K562 (cell line): Measurements from ENCODE around the gene GPR108. TPM values are rescaled to one million over a fixed set of nuclear protein-coding genes. Genes with fewer than 3 reads are reported as not detected.

Source experiments
- ATAC-seq: fragments of 200-7000 bp; cut with Tn5 transposase; 3 replicates; pipeline ENCODE4 v1.9.1; 2020; ENCODE audit warnings: moderate library complexity
- BruUV-seq: library from RNA; stranded (reverse); fragments of 400-500 nt; replicated peaks from 2 replicates; lab custom pipeline; 2021; lab: Mats Ljungman, UMichigan
- CTCF ChIA-PET: fragments of 300-600 bp; formaldehyde crosslinking; extraction: SDS; loops from one replicate; lab custom pipeline; 2021; ENCODE audit warnings: low intra/inter-chr PET ratio; lab: Yijun Ruan, JAX
- POLR2A ChIA-PET: fragments of 300-600, 350-650 bp; sonication (Branson Sonifier 250); formaldehyde crosslinking; extraction: SDS; loops from one replicate; lab custom pipeline; 2021; ENCODE audit warnings: antibody characterized with exemption, inconsistent platforms; lab: Yijun Ruan, JAX
- DNase-seq, 4 experiments: peaks; one replicate each; pipeline versions ENCODE4 v3.0.0 to v3.0.0-alpha.2; 2011 to 2018; ENCODE audit warnings: low spot score in 3 of 4, mixed read lengths in 3 of 4; ENCODE audit errors: extremely low read depth in 1 of 4
- FAIRE-seq: peaks from 2 replicates; lab custom pipeline; 2011; peaks lifted over from hg19 to GRCh38; lab: Jason Lieb, UNC
- H2AFZ ChIP-seq: 2 replicates; pipeline ENCODE4 v1.6.0; 2011; ENCODE audit warnings: low read depth, low read length, control low read depth, inconsistent platforms
- H3K27ac ChIP-seq: fragments of 200-600 bp; 3 replicates; pipeline ENCODE4 v1.8.0; 2011; ENCODE audit warnings: low read depth, mild to moderate bottlenecking, control low read depth, inconsistent platforms, low read length, moderate library complexity, mixed read lengths; ENCODE audit errors: extremely low read depth
- H3K27me3 ChIP-seq, 2 experiments: fragments of 300-600 bp in 1 of 2; 2 replicates in 1 of 2; 3 replicates in 1 of 2; pipeline versions ENCODE4 v1.6.0 to v1.8.0; 2011; ENCODE audit warnings: inconsistent platforms in 2 of 2, low read length in 2 of 2, mild to moderate bottlenecking in 1 of 2, mixed read lengths in 1 of 2, moderate library complexity in 1 of 2; ENCODE audit not compliant: control insufficient read depth in 2 of 2, insufficient read depth in 2 of 2
- H3K36me3 ChIP-seq: fragments of 300-600 bp; 3 replicates; pipeline ENCODE4 v1.8.0; 2011; ENCODE audit warnings: mild to moderate bottlenecking, low read length, inconsistent platforms; ENCODE audit not compliant: control insufficient read depth, insufficient read depth
- H3K4me1 ChIP-seq, 2 experiments: fragments of 200-600 bp in 1 of 2; replicated peaks in 1 of 2; 2 replicates in 1 of 2; 3 replicates in 1 of 2; pipeline versions ENCODE4 v1.5.1 to v1.8.0; 2011; ENCODE audit warnings: inconsistent platforms in 2 of 2, low read length in 2 of 2, mild to moderate bottlenecking in 1 of 2, mixed read lengths in 1 of 2, moderate library complexity in 1 of 2; ENCODE audit not compliant: control insufficient read depth in 2 of 2, insufficient read depth in 2 of 2
- H3K4me2 ChIP-seq: 2 replicates; pipeline ENCODE4 v1.6.1; 2011; ENCODE audit warnings: low read length, control low read depth, inconsistent platforms, mixed read lengths; ENCODE audit not compliant: insufficient read depth
- H3K4me3 ChIP-seq: fragments of 200-600 bp; sonication (generic), shearing (Covaris generic); 2 replicates; pipeline ENCODE4 v1.5.1; 2016; ENCODE audit warnings: control low read depth, inconsistent platforms
- H3K79me2 ChIP-seq: fragments of 200-600 bp; 3 replicates; pipeline ENCODE4 v1.8.0; 2011; ENCODE audit warnings: low read length, inconsistent platforms; ENCODE audit not compliant: control insufficient read depth, insufficient read depth
- H3K9ac ChIP-seq, 2 experiments: 2 replicates each; pipeline versions ENCODE4 v1.6.0 to v1.6.1; 2011; ENCODE audit warnings: low read depth in 2 of 2, low read length in 2 of 2, control low read depth in 1 of 2, inconsistent platforms in 1 of 2, mild to moderate bottlenecking in 1 of 2, mixed read lengths in 1 of 2; ENCODE audit not compliant: insufficient read depth in 1 of 2
- H3K9me1 ChIP-seq: one replicate; pipeline ENCODE4 v1.6.0; 2011; ENCODE audit warnings: inconsistent platforms, mild to moderate bottlenecking, low read length, moderate library complexity; ENCODE audit not compliant: control insufficient read depth, insufficient read depth
- H3K9me3 ChIP-seq: replicated peaks from 2 replicates; pipeline ENCODE4 v1.5.1; 2011; ENCODE audit warnings: low read depth, low read length, inconsistent platforms; ENCODE audit not compliant: control insufficient read depth, insufficient read depth
- H4K20me1 ChIP-seq: replicated peaks from 2 replicates; pipeline ENCODE4 v1.6.1; 2011; ENCODE audit warnings: low read length, inconsistent platforms, mixed read lengths; ENCODE audit not compliant: control insufficient read depth, insufficient read depth
- HDGF ChIP-seq: fragments of 450-650 bp; IDR thresholded peaks from 2 replicates; pipeline ENCODE4 v1.6.1; 2016
- MNT ChIP-seq, 2 experiments: fragments of 450-650 bp; conservative IDR thresholded peaks; 2 replicates each; pipeline ENCODE4 v1.6.1; 2017; ENCODE audit warnings: mild to moderate bottlenecking in 2 of 2, moderate library complexity in 2 of 2
- MTA1 ChIP-seq: fragments of 450-650 bp; IDR thresholded peaks from 2 replicates; pipeline ENCODE4 v1.6.1; 2017; ENCODE audit warnings: borderline replicate concordance
- SRSF7 ChIP-seq: fragments of 200-400 bp; formaldehyde crosslinking; optimal IDR thresholded peaks from 2 replicates; pipeline ENCODE3; 2017; ENCODE audit warnings: mild to moderate bottlenecking, low read depth, low read length
- ZBTB33 ChIP-seq: sonication (generic); formaldehyde crosslinking; IDR thresholded peaks from 2 replicates; pipeline ENCODE4 v1.8.1; 2023; ENCODE audit warnings: mild to moderate bottlenecking, missing genetic modification reagents
- ZBTB40 ChIP-seq, 2 experiments: fragments of 450-650 bp in 1 of 2; sonication (generic) in 1 of 2; formaldehyde crosslinking in 1 of 2; IDR thresholded peaks; 2 replicates each; pipeline versions ENCODE4 v1.7.1 to v1.9.0; 2016 to 2022; ENCODE audit warnings: inconsistent platforms in 1 of 2, mild to moderate bottlenecking in 1 of 2, missing genetic modification reagents in 1 of 2
- ZFX ChIP-seq: sonication (generic); formaldehyde crosslinking; IDR thresholded peaks from 2 replicates; pipeline ENCODE4 v1.8.0; 2022; ENCODE audit warnings: mild to moderate bottlenecking, missing genetic modification reagents, moderate library complexity
- WGBS: fragments of 100-300 bp; shearing (Covaris generic); methylation state at CpG from one replicate; pipeline ENCODE4 v1.1.6; 2016; ENCODE audit warnings: low coverage, mixed read lengths; ENCODE audit not compliant: insufficient coverage; ENCODE audit errors: missing lambda C conversion rate; 5-methylcytosine and 5-hydroxymethylcytosine counted together
- in situ Hi-C: fragments of 300-500 bp; cut with MboI; formaldehyde crosslinking; loops from 4 replicates; pipeline ENCODE4 v1.15.0; 2018; ENCODE audit warnings: inconsistent platforms, mixed read lengths
- intact Hi-C: fragments of 100-400 bp; cut with micrococcal nuclease; formaldehyde crosslinking; loops from 2 replicates; pipeline ENCODE4 v1.14.2; 2022
- polyA plus RNA-seq, 8 experiments: library from polyadenylated mRNA; depleted of rRNA in 4 of 8; stranded (reverse) in 5 of 8; unstranded in 3 of 8; fragments of >200 nt; fragmentation: Nextera tagmentation in 2 of 8; fragmentation: Illumina TruSeq in 1 of 8; extraction: Ambion mirVana in 2 of 8; extraction: Trizol in 1 of 8; gene quantifications; 2 replicates each; pipeline versions ENCODE4 v1.2.1 to v1.2.3, GENCODE V29; 2011 to 2014; ENCODE audit warnings: inconsistent platforms in 1 of 8, missing spikeins in 1 of 8
- total RNA-seq, 7 experiments: library from RNA; depleted of rRNA in 6 of 7; stranded (reverse); fragments of >200 nt in 6 of 7; fragmentation: Illumina TruSeq in 2 of 7; extraction: Trizol in 2 of 7; gene quantifications; 2 replicates each; pipeline versions ENCODE4 v1.2.1 to v1.2.3, GENCODE V29; 2011 to 2021; ENCODE audit warnings: low replicate concordance in 1 of 7

Gene GPR108
- total and polyA plus RNA-seq, 9 of the 15 experiments (the other 6 are each of a cell fraction or from before 2014, with no cell fraction given) = 2.4 to 33.2 (median 24.4) TPM

GRCh38 chr19:6738787-6739389 is 1.5 kb upstream of the GPR108 start:
- peak overlapping the region; percentile 57 to 92 for H3K9ac ChIP-seq
- no peaks in the 10 kb centered on the region for H3K9me3 ChIP-seq
- H3K4me3 ChIP-seq = peak overlapping the region; percentile 33; the same call in 1 of the 2 replicates
- in situ Hi-C loops (no loop called here), intact Hi-C loops (loop anchor here (1.0 to 10.0 kb wide), 4 partner anchors 28 to 224 kb away; partner anchors contain the start of gene SH2D3A)
- H3K4me1 ChIP-seq = peaks cover 40 to 67% of the 10 kb centered on the region in 2 experiments
- H3K36me3 ChIP-seq = peaks cover 32% of the 10 kb centered on the region; the same call in 2 of the 3 replicates
- peaks cover 44% of the 10 kb centered on the region for H3K79me2 ChIP-seq
- no peak for ATAC-seq
- peak overlapping the region; percentile 78 for H3K27ac ChIP-seq
- no peaks in the 10 kb centered on the region for H3K27me3 ChIP-seq
- peak overlapping the region; percentile 87 for H2AFZ ChIP-seq
- DNase-seq = peak in 1 of 4 experiments; percentile 45
- ChIA-PET CTCF (interaction anchor here (1.1 to 2.8 kb wide), 2 partner anchors 124 to 223 kb away, joined by 3 to 16 read pairs; no protein-coding TSS in a partner anchor), POLR2A (interaction anchor here (0.8 to 1.8 kb wide), 7 partner anchors 11 to 318 kb away, joined by 3 to 4 read pairs (median 4); no protein-coding TSS in a partner anchor)
- H3K4me2 ChIP-seq = peak overlapping the region; percentile 81
- H3K9me1 ChIP-seq = no peaks in the 10 kb centered on the region
- BruUV-seq = no TSS peak
- H4K20me1 ChIP-seq = no peaks in the 10 kb centered on the region
- FAIRE-seq = no peak
- 14% methylated on average over 24 of the region's 24 CpGs for WGBS
- TF ChIP-seq MTA1 = 0 out of 2 replicates have a peak, but pooled peaks have one; percentile 32
- TF ChIP-seq ZBTB40 (IDR thresholded peaks at IDR 0.05) = peak; percentile 34; the same call in 1 of the 2 replicates
- no peak for TF ChIP-seq ZBTB40 (CRISPR knock-in tag; IDR thresholded peaks at IDR 0.05)
- no peak for TF ChIP-seq SRSF7
- peak; percentile 48 for TF ChIP-seq ZFX (CRISPR knock-in tag)
- TF ChIP-seq HDGF = 0 out of 2 replicates have a peak, but pooled peaks have one; percentile 13
- TF ChIP-seq ZBTB33 (CRISPR knock-in tag) = 0 out of 2 replicates have a peak, but pooled peaks have one; percentile 39
- 0 out of 4 replicates have a peak, but pooled peaks of 1 of the 2 experiments have one; percentile 27 for TF ChIP-seq MNT (conservative IDR thresholded peaks at IDR 0.05)
